A172 (cell line): ENCODE data around the gene PDE11A. TPM values are rescaled to one million over a fixed set of nuclear protein-coding genes. Genes with fewer than 3 reads are reported as not detected.
"Not testable (repeated sequence)": the region's sequence is repeated elsewhere in the genome, so short reads cannot be mapped to it uniquely, and the experiment has no call there.

ENCODE experiments used
- DNase-seq: peaks from one replicate; pipeline ENCODE4 v3.0.0-alpha.2; 2015; ENCODE audit warnings: low spot score
- total RNA-seq: library from RNA; depleted of rRNA; stranded (reverse); fragments of >200 nt; shearing (Covaris generic); gene quantifications from 2 replicates; pipeline ENCODE4 v1.2.3, GENCODE V29; 2014

Gene PDE11A
- total RNA-seq, 1 experiment from 2014 or later = 0.03 TPM

GRCh38 chr2:177883177-177883576 lies 189.4 kb downstream of the PDE11A start:
- no peak for DNase-seq

GRCh38 chr2:177882501-177882900 lies 190.1 kb downstream of the PDE11A start:
- no peak for DNase-seq

GRCh38 chr2:177881921-177882320 lies 190.7 kb downstream of the PDE11A start:
- DNase-seq = no peak

- peak; percentile 42 for DNase-seq
Observed at GRCh38 chr2:177881008-177881747, 191.4 kb downstream of the PDE11A start.

- DNase-seq = no peak
Observed at GRCh38 chr2:177880285-177880684, 192.3 kb downstream of the PDE11A start.

GRCh38 chr2:177876950-177877349 lies 195.6 kb downstream of the PDE11A start:
- DNase-seq = no peak

- no peak for DNase-seq
Observed at GRCh38 chr2:177874686-177875085, 197.9 kb downstream of the PDE11A start.

GRCh38 chr2:177873915-177874314 lies 198.7 kb downstream of the PDE11A start:
- DNase-seq = no peak

GRCh38 chr2:177872286-177872685 lies 200.3 kb downstream of the PDE11A start:
- no peak for DNase-seq

GRCh38 chr2:177869912-177870311 lies 202.7 kb downstream of the PDE11A start:
- no peak for DNase-seq

GRCh38 chr2:177869209-177869608 lies 203.4 kb downstream of the PDE11A start:
- no peak for DNase-seq

GRCh38 chr2:177868806-177869205 lies 203.8 kb downstream of the PDE11A start:
- no peak for DNase-seq

GRCh38 chr2:177857538-177857937 lies 215.0 kb downstream of the PDE11A start:
- DNase-seq = no peak

GRCh38 chr2:177852389-177852788 lies 220.2 kb downstream of the PDE11A start:
- no peak for DNase-seq

- no peak for DNase-seq
Observed at GRCh38 chr2:177843188-177843587, 229.4 kb downstream of the PDE11A start.

GRCh38 chr2:177842243-177842642 lies 230.3 kb downstream of the PDE11A start:
- no peak for DNase-seq

GRCh38 chr2:177835418-177836204 lies 237.0 kb downstream of the PDE11A start:
- not testable (repeated sequence) for DNase-seq

- no peak for DNase-seq
Observed at GRCh38 chr2:177832611-177833433, 239.8 kb downstream of the PDE11A start.

GRCh38 chr2:177830881-177831386 lies 241.6 kb downstream of the PDE11A start:
- DNase-seq = no peak

- DNase-seq = no peak
Observed at GRCh38 chr2:177828557-177828956, 244.0 kb downstream of the PDE11A start.

- DNase-seq = no peak
Observed at GRCh38 chr2:177826897-177827296, 245.7 kb downstream of the PDE11A start.

GRCh38 chr2:177822941-177823340 lies 249.6 kb downstream of the PDE11A start:
- no peak for DNase-seq
